WERI-Rb-1 (cell line): ENCODE measurements around the gene MKX.

Source experiments
- DNase-seq: peaks from one replicate; pipeline ENCODE4 v3.0.0-alpha.2; 2020
- H3K27ac ChIP-seq: fragments of 250-450 bp; sonication (Bioruptor Pico); 2 replicates; pipeline ENCODE4 v1.5.1; 2020; ENCODE audit warnings: mild to moderate bottlenecking, moderate library complexity
- H3K27me3 ChIP-seq: fragments of 250-450 bp; sonication (Bioruptor Pico); 2 replicates; pipeline ENCODE4 v1.5.1; 2021; ENCODE audit warnings: mild to moderate bottlenecking, low read depth, moderate library complexity; ENCODE audit not compliant: insufficient read depth, severe bottlenecking
- H3K36me3 ChIP-seq: fragments of 250-450 bp; sonication (Bioruptor Pico); 2 replicates; pipeline ENCODE4 v1.5.1; 2020; ENCODE audit warnings: mild to moderate bottlenecking, moderate library complexity
- H3K4me3 ChIP-seq: 2 replicates; pipeline ENCODE4 v1.5.1; 2011; ENCODE audit warnings: low read depth, mild to moderate bottlenecking, control low read depth, low read length
- H3K9me3 ChIP-seq: fragments of 250-450 bp; sonication (Bioruptor Pico); 2 replicates; pipeline ENCODE4 v1.5.1; 2021; ENCODE audit warnings: mild to moderate bottlenecking, moderate library complexity; ENCODE audit not compliant: severe bottlenecking
- TF ChIP-seq, protein P1 (sequence below): IDR thresholded peaks from 2 replicates; pipeline ENCODE4 v1.5.1; 2011; ENCODE audit warnings: low read depth, mild to moderate bottlenecking, control low read depth, inconsistent platforms, low read length

The MKX gene

DNA sequence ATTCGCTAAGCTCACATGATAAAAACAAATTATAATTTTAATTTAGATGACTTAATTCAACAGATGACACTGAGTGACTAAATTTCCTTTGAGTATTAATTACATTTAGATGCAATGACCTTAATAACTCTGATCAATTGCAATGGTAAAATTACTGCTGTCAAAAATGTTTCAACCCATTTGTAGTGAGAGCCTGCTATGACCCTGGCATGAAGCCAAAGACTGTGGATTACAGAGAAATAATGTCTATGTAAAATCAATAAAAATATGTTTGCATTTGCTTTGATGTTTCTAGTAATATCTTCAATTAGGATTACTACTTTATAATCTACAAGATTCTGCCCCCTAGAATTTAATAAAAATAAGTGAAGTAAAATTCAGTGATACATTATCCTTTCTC is 15.6 kb downstream of the MKX start:
- H3K36me3 ChIP-seq = no peaks in the 10 kb centered on the region
- DNase-seq = no peak
- TF ChIP-seq, protein P1, sequence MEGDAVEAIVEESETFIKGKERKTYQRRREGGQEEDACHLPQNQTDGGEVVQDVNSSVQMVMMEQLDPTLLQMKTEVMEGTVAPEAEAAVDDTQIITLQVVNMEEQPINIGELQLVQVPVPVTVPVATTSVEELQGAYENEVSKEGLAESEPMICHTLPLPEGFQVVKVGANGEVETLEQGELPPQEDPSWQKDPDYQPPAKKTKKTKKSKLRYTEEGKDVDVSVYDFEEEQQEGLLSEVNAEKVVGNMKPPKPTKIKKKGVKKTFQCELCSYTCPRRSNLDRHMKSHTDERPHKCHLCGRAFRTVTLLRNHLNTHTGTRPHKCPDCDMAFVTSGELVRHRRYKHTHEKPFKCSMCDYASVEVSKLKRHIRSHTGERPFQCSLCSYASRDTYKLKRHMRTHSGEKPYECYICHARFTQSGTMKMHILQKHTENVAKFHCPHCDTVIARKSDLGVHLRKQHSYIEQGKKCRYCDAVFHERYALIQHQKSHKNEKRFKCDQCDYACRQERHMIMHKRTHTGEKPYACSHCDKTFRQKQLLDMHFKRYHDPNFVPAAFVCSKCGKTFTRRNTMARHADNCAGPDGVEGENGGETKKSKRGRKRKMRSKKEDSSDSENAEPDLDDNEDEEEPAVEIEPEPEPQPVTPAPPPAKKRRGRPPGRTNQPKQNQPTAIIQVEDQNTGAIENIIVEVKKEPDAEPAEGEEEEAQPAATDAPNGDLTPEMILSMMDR = no peak

GRCh38 chr10:27728338-27728737 is 17.3 kb downstream of the MKX start:
- no peaks in the 10 kb centered on the region for H3K27me3 ChIP-seq

More for the DNA sequence above, 15.6 kb downstream of the MKX start:
- Histone ChIP-seq H3K4me3 (no peak overlapping the region), H3K9me3 (no peaks in the 10 kb centered on the region), H3K27ac (no peak overlapping the region), H3K27me3 (no peaks in the 10 kb centered on the region)

DNA sequence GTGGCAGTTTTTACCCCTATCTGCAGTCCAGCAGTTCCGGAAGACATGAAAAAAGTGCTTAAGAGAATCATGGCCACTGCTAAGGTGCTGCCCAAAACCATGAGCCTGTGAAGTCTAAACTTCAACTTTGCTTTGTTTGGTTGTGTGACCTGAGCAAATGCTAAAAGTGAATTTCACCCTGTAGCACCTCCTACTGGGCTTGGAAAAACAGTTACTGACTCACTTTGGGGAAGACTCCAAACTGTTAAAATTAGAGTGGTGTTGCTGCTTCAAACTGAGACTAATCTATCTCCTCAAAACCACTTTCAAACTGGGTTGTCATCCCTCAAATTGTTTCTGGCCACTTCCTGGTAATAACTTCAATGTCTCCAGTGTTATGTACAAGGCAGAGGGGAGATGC is 21.3 kb downstream of the MKX start:
- Histone ChIP-seq H3K27ac (no peak overlapping the region), H3K4me3 (no peak overlapping the region), H3K27me3 (no peaks in the 10 kb centered on the region), H3K36me3 (no peaks in the 10 kb centered on the region), H3K9me3 (no peaks in the 10 kb centered on the region)
- TF ChIP-seq, protein P1 = peak; percentile 34; the same call in 1 of the 2 replicates
- no peak for DNase-seq

More at GRCh38 chr10:27728338-27728737, 17.3 kb downstream of the MKX start:
- no peaks in the 10 kb centered on the region for H3K36me3 ChIP-seq
- DNase-seq = no peak
- H3K4me3 ChIP-seq = no peak overlapping the region
- H3K9me3 ChIP-seq = no peaks in the 10 kb centered on the region
- TF ChIP-seq, protein P1 = no peak
- H3K27ac ChIP-seq = no peak overlapping the region

DNA sequence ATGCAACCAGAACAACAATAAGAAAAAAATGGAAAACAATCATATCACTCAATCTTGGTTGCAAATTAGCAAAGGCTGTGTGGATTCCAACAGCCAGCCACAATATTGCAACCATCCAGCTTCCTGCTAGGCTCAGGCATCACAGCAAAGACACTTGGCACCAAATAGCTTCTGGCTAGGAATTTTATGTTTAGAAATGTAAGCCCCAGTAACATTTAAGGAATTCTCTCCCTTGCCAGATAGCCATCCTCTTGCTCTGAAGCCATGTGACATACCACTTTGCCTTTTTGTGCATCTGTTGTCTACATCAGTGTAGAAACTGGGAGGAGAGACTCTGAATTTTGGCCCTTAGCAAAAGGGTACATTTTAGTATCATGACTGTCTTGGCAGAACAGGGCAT is 22.2 kb downstream of the MKX start:
- H3K27me3 ChIP-seq = no peaks in the 10 kb centered on the region
- H3K4me3 ChIP-seq = no peak overlapping the region
- no peaks in the 10 kb centered on the region for H3K9me3 ChIP-seq
- no peaks in the 10 kb centered on the region for H3K36me3 ChIP-seq
- TF ChIP-seq, protein P1 = no peak
- DNase-seq = no peak
- H3K27ac ChIP-seq = no peak overlapping the region

DNA sequence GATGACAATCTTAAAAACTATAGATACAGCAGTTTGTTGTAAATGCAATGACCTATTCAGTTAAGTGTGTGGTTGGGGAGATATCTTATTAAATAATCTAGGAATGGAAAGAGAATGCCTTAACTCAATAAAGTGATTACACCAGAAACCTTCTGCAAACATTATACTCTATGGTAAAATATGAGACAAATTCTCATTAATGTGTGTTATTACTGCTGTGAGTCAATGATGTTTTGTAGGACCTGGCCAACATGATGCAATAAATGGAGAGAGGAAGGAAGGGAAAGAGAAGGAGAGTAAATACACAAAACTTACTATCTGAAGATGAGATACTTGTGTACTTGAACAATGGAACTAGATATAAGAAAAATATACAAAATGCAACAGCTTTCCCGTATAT is 25.1 kb downstream of the MKX start:
- Histone ChIP-seq H3K27me3 (no peaks in the 10 kb centered on the region), H3K9me3 (no peaks in the 10 kb centered on the region), H3K36me3 (no peaks in the 10 kb centered on the region), H3K4me3 (no peak overlapping the region), H3K27ac (no peak overlapping the region)
- TF ChIP-seq, protein P1 = no peak
- no peak for DNase-seq

DNA sequence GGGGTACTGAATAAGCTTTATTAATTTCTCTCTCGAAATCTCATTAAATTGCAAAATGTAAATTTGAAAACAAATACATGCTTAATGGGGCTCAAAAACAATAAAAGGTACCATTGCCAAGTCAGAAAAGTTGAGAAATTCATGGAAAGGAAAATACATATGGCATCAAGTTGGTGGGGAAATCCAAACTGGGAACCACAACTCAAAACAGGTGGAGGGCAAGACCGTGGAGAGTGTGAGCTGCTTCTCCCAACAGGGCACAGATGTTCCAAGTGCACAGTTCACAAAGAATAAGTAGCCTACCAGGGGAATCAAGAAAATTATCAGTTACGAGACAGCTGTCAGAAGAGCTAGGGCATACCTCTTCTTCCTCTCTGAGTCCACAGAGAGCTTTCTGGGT is 26.6 kb downstream of the MKX start:
- Histone ChIP-seq H3K27me3 (no peaks in the 10 kb centered on the region), H3K27ac (no peak overlapping the region), H3K36me3 (no peaks in the 10 kb centered on the region), H3K9me3 (no peaks in the 10 kb centered on the region), H3K4me3 (no peak overlapping the region)
- DNase-seq = no peak
- TF ChIP-seq, protein P1 = no peak
